GM23338 (cell line): ENCODE data around the gene KCMF1. TPM values are rescaled to one million over a fixed set of nuclear protein-coding genes. Genes with fewer than 3 reads are reported as not detected.

Experiments
- ATAC-seq: fragments of 200-7000 bp; cut with Tn5 transposase; 3 replicates; pipeline ENCODE4 v1.9.1; 2020
- DNase-seq: peaks from one replicate; pipeline ENCODE4 v3.0.0-alpha.2; 2015; ENCODE audit warnings: low spot score
- H2AFZ ChIP-seq: fragments of 200-600 bp; sonication (generic); 2 replicates; pipeline ENCODE4 v1.8.0; 2016; ENCODE audit warnings: antibody characterized with exemption, mild to moderate bottlenecking, moderate library complexity
- H3F3A ChIP-seq: fragments of 200-600 bp; sonication (generic); replicated peaks from 2 replicates; pipeline ENCODE4 v1.8.0; 2017; ENCODE audit warnings: antibody characterized with exemption, mixed run types, low read depth
- H3K27ac ChIP-seq: fragments of 200-600 bp; sonication (generic); 2 replicates; pipeline ENCODE4 v1.6.1; 2016; ENCODE audit warnings: low read depth
- H3K27me3 ChIP-seq: fragments of 200-600 bp; sonication (generic); 2 replicates; pipeline ENCODE4 v1.8.0; 2016; ENCODE audit warnings: mild to moderate bottlenecking, mixed run types, moderate library complexity; ENCODE audit not compliant: insufficient read depth
- H3K36me3 ChIP-seq: fragments of 200-600 bp; sonication (generic); 2 replicates; pipeline ENCODE4 v1.8.0; 2016; ENCODE audit warnings: mild to moderate bottlenecking; ENCODE audit not compliant: insufficient read depth
- H3K4me1 ChIP-seq: fragments of 200-600 bp; sonication (generic); 2 replicates; pipeline ENCODE4 v1.8.0; 2016; ENCODE audit warnings: mild to moderate bottlenecking, moderate library complexity; ENCODE audit not compliant: insufficient read depth
- H3K4me2 ChIP-seq: fragments of 200-600 bp; sonication (generic); 2 replicates; pipeline ENCODE4 v1.7.1; 2017; ENCODE audit warnings: mixed run types
- H3K4me3 ChIP-seq: fragments of 200-600 bp; sonication (generic); 2 replicates; pipeline ENCODE4 v1.6.1; 2016; ENCODE audit warnings: mixed run types
- H3K79me2 ChIP-seq: fragments of 200-600 bp; sonication (generic); replicated peaks from 2 replicates; pipeline ENCODE4 v1.8.0; 2017; ENCODE audit warnings: mild to moderate bottlenecking; ENCODE audit not compliant: insufficient read depth
- H3K9me2 ChIP-seq: fragments of 200-600 bp; sonication (generic); 2 replicates; pipeline ENCODE4 v1.8.0; 2017; ENCODE audit not compliant: insufficient read depth
- H4K20me1 ChIP-seq: fragments of 200-600 bp; sonication (generic); replicated peaks from 2 replicates; pipeline ENCODE4 v1.8.0; 2017; ENCODE audit warnings: mild to moderate bottlenecking; ENCODE audit not compliant: insufficient read depth
- H3K27ac Mint-ChIP-seq: 2 replicates; pipeline ENCODE4 v1.8.0; 2020; ENCODE audit warnings: inconsistent platforms, mild to moderate bottlenecking, moderate library complexity, mixed read lengths
- H3K27me3 Mint-ChIP-seq: 3 replicates; pipeline ENCODE4 v1.8.0; 2022; ENCODE audit warnings: low read depth, mild to moderate bottlenecking, moderate library complexity, mixed read lengths, inconsistent platforms; ENCODE audit not compliant: insufficient read depth, poor library complexity
- H3K36me3 Mint-ChIP-seq: 3 replicates; pipeline ENCODE4 v1.8.0; 2021; ENCODE audit warnings: low read depth, mild to moderate bottlenecking, inconsistent platforms, moderate library complexity, mixed read lengths
- H3K4me1 Mint-ChIP-seq: 3 replicates; pipeline ENCODE4 v1.8.0; 2020; ENCODE audit warnings: mild to moderate bottlenecking, inconsistent platforms, mixed read lengths
- H3K4me3 Mint-ChIP-seq: 3 replicates; pipeline ENCODE4 v1.8.0; 2021; ENCODE audit warnings: moderate library complexity, mild to moderate bottlenecking, inconsistent platforms, mixed read lengths
- H3K9me3 Mint-ChIP-seq: 3 replicates; pipeline ENCODE4 v1.8.0; 2020; ENCODE audit warnings: moderate library complexity, mild to moderate bottlenecking, inconsistent platforms, mixed read lengths
- CREB1 ChIP-seq: fragments of 250-450 bp; sonication (Bioruptor Pico); IDR thresholded peaks from 2 replicates; pipeline ENCODE4 v1.5.0; 2020; ENCODE audit warnings: low read depth, mild to moderate bottlenecking, moderate library complexity
- JUNB ChIP-seq: IDR thresholded peaks from one replicate; pipeline ENCODE4 v1.6.1; 2016; ENCODE audit warnings: antibody characterized with exemption; ENCODE audit not compliant: unreplicated experiment
- POLR2AphosphoS5 ChIP-seq: IDR thresholded peaks from 2 replicates; pipeline ENCODE4 v1.6.1; 2016; ENCODE audit warnings: antibody characterized with exemption, low read depth
- STAT1 ChIP-seq: IDR thresholded peaks from one replicate; pipeline ENCODE4 v1.6.1; 2016; ENCODE audit warnings: antibody characterized with exemption; ENCODE audit not compliant: unreplicated experiment
- ZNF114 ChIP-seq: fragments of 250-450 bp; sonication (Bioruptor Pico); IDR thresholded peaks from 2 replicates; pipeline ENCODE4 v1.5.0; 2020; ENCODE audit warnings: mild to moderate bottlenecking, moderate library complexity
- ZNF331 ChIP-seq: fragments of 250-450 bp; sonication (Bioruptor Pico); IDR thresholded peaks from 2 replicates; pipeline ENCODE4 v1.5.0; 2020; ENCODE audit warnings: low read depth, mild to moderate bottlenecking, moderate library complexity
- polyA plus RNA-seq: library from polyadenylated mRNA; unstranded; fragments of >200 nt; fragmentation: Nextera tagmentation; extraction: Ambion mirVana; gene quantifications from 2 replicates; pipeline ENCODE4 v1.2.1, GENCODE V29; 2016
- total RNA-seq: library from RNA; depleted of rRNA; stranded (reverse); fragments of >200 nt; shearing (Covaris generic); gene quantifications from 2 replicates; pipeline ENCODE4 v1.2.3, GENCODE V29; 2014
- TF ChIP-seq, protein P1 (sequence below): IDR thresholded peaks from one replicate; pipeline ENCODE4 v1.6.1; 2018; ENCODE audit warnings: antibody characterized with exemption; ENCODE audit not compliant: unreplicated experiment
- TF ChIP-seq, protein P2 (sequence below), 2 experiments: fragments of 200-600 bp in 1 of 2; sonication (generic) in 1 of 2; conservative IDR thresholded peaks; 2 replicates each; pipeline versions ENCODE4 v1.5.1 to v1.6.1; 2016 to 2017; ENCODE audit warnings: antibody characterized with exemption in 2 of 2, low read depth in 2 of 2, mild to moderate bottlenecking in 2 of 2, moderate library complexity in 1 of 2
- TF ChIP-seq, protein P3 (sequence below): IDR thresholded peaks from 2 replicates; pipeline ENCODE4 v1.6.1; 2016; ENCODE audit warnings: antibody characterized with exemption
- TF ChIP-seq, protein P4 (sequence below): fragments of 250-450 bp; sonication (Bioruptor Pico); IDR thresholded peaks from 2 replicates; pipeline ENCODE4 v1.5.0; 2020; ENCODE audit warnings: mild to moderate bottlenecking, moderate library complexity

Gene KCMF1
- total and polyA plus RNA-seq, 2 experiments from 2014 or later, result 29.3 to 120 TPM

DNA sequence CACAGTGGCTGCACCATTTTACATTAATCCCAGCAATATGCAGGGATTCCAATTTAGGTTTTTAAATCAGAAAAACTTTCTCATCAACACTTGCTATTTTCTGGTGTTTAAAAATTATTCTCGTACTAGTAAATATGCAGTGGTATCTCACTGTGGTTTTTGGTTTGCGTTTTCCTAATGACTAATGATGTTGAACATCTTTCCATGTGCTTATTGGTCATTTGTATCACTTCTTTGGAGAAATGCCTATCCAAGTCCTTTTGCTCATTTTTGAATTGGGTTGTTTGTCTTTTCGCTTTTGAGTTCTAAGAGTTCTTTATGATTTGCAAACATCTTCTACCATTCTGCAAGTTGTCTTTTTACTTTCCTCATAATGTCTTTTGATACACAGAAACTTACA, 100.1 kb downstream of the KCMF1 start:
- Mint-ChIP-seq H3K9me3 (no peaks in the 10 kb centered on the region), H3K4me1 (peaks cover 14% of the 10 kb centered on the region), H3K36me3 (no peaks in the 10 kb centered on the region), H3K27ac (no peak overlapping the region), H3K4me3 (no peak overlapping the region), H3K27me3 (peaks cover 4% of the 10 kb centered on the region)
- Histone ChIP-seq H3F3A (0 out of 2 replicates have a peak, but pooled peaks cover 2% of the 10 kb centered on the region), H3K4me1 (0 out of 2 replicates have a peak, but pooled peaks cover 2% of the 10 kb centered on the region), H4K20me1 (no peaks in the 10 kb centered on the region), H3K4me3 (no peak overlapping the region), H3K27ac (no peak overlapping the region), H3K9me2 (no peaks in the 10 kb centered on the region), H2AFZ (no peak overlapping the region), H3K79me2 (no peaks in the 10 kb centered on the region), H3K36me3 (no peaks in the 10 kb centered on the region), H3K4me2 (no peak overlapping the region), H3K27me3 (no peaks in the 10 kb centered on the region; the same call in 1 of the 2 replicates)
- TF ChIP-seq, protein P1, sequence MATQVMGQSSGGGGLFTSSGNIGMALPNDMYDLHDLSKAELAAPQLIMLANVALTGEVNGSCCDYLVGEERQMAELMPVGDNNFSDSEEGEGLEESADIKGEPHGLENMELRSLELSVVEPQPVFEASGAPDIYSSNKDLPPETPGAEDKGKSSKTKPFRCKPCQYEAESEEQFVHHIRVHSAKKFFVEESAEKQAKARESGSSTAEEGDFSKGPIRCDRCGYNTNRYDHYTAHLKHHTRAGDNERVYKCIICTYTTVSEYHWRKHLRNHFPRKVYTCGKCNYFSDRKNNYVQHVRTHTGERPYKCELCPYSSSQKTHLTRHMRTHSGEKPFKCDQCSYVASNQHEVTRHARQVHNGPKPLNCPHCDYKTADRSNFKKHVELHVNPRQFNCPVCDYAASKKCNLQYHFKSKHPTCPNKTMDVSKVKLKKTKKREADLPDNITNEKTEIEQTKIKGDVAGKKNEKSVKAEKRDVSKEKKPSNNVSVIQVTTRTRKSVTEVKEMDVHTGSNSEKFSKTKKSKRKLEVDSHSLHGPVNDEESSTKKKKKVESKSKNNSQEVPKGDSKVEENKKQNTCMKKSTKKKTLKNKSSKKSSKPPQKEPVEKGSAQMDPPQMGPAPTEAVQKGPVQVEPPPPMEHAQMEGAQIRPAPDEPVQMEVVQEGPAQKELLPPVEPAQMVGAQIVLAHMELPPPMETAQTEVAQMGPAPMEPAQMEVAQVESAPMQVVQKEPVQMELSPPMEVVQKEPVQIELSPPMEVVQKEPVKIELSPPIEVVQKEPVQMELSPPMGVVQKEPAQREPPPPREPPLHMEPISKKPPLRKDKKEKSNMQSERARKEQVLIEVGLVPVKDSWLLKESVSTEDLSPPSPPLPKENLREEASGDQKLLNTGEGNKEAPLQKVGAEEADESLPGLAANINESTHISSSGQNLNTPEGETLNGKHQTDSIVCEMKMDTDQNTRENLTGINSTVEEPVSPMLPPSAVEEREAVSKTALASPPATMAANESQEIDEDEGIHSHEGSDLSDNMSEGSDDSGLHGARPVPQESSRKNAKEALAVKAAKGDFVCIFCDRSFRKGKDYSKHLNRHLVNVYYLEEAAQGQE, result no peak
- TF ChIP-seq, protein P2, sequence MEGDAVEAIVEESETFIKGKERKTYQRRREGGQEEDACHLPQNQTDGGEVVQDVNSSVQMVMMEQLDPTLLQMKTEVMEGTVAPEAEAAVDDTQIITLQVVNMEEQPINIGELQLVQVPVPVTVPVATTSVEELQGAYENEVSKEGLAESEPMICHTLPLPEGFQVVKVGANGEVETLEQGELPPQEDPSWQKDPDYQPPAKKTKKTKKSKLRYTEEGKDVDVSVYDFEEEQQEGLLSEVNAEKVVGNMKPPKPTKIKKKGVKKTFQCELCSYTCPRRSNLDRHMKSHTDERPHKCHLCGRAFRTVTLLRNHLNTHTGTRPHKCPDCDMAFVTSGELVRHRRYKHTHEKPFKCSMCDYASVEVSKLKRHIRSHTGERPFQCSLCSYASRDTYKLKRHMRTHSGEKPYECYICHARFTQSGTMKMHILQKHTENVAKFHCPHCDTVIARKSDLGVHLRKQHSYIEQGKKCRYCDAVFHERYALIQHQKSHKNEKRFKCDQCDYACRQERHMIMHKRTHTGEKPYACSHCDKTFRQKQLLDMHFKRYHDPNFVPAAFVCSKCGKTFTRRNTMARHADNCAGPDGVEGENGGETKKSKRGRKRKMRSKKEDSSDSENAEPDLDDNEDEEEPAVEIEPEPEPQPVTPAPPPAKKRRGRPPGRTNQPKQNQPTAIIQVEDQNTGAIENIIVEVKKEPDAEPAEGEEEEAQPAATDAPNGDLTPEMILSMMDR (conservative IDR thresholded peaks at IDR 0.05; ENCODE audit: low read depth in 2 of 2), result no peak
- TF ChIP-seq, protein P3, sequence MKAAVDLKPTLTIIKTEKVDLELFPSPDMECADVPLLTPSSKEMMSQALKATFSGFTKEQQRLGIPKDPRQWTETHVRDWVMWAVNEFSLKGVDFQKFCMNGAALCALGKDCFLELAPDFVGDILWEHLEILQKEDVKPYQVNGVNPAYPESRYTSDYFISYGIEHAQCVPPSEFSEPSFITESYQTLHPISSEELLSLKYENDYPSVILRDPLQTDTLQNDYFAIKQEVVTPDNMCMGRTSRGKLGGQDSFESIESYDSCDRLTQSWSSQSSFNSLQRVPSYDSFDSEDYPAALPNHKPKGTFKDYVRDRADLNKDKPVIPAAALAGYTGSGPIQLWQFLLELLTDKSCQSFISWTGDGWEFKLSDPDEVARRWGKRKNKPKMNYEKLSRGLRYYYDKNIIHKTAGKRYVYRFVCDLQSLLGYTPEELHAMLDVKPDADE, result no peak
- TF ChIP-seq POLR2AphosphoS5 (no peak), CREB1 (CRISPR knock-in tag) (no peak), JUNB (no peak), STAT1 (no peak), ZNF331 (no peak), ZNF114 (no peak)
- TF ChIP-seq, protein P4, sequence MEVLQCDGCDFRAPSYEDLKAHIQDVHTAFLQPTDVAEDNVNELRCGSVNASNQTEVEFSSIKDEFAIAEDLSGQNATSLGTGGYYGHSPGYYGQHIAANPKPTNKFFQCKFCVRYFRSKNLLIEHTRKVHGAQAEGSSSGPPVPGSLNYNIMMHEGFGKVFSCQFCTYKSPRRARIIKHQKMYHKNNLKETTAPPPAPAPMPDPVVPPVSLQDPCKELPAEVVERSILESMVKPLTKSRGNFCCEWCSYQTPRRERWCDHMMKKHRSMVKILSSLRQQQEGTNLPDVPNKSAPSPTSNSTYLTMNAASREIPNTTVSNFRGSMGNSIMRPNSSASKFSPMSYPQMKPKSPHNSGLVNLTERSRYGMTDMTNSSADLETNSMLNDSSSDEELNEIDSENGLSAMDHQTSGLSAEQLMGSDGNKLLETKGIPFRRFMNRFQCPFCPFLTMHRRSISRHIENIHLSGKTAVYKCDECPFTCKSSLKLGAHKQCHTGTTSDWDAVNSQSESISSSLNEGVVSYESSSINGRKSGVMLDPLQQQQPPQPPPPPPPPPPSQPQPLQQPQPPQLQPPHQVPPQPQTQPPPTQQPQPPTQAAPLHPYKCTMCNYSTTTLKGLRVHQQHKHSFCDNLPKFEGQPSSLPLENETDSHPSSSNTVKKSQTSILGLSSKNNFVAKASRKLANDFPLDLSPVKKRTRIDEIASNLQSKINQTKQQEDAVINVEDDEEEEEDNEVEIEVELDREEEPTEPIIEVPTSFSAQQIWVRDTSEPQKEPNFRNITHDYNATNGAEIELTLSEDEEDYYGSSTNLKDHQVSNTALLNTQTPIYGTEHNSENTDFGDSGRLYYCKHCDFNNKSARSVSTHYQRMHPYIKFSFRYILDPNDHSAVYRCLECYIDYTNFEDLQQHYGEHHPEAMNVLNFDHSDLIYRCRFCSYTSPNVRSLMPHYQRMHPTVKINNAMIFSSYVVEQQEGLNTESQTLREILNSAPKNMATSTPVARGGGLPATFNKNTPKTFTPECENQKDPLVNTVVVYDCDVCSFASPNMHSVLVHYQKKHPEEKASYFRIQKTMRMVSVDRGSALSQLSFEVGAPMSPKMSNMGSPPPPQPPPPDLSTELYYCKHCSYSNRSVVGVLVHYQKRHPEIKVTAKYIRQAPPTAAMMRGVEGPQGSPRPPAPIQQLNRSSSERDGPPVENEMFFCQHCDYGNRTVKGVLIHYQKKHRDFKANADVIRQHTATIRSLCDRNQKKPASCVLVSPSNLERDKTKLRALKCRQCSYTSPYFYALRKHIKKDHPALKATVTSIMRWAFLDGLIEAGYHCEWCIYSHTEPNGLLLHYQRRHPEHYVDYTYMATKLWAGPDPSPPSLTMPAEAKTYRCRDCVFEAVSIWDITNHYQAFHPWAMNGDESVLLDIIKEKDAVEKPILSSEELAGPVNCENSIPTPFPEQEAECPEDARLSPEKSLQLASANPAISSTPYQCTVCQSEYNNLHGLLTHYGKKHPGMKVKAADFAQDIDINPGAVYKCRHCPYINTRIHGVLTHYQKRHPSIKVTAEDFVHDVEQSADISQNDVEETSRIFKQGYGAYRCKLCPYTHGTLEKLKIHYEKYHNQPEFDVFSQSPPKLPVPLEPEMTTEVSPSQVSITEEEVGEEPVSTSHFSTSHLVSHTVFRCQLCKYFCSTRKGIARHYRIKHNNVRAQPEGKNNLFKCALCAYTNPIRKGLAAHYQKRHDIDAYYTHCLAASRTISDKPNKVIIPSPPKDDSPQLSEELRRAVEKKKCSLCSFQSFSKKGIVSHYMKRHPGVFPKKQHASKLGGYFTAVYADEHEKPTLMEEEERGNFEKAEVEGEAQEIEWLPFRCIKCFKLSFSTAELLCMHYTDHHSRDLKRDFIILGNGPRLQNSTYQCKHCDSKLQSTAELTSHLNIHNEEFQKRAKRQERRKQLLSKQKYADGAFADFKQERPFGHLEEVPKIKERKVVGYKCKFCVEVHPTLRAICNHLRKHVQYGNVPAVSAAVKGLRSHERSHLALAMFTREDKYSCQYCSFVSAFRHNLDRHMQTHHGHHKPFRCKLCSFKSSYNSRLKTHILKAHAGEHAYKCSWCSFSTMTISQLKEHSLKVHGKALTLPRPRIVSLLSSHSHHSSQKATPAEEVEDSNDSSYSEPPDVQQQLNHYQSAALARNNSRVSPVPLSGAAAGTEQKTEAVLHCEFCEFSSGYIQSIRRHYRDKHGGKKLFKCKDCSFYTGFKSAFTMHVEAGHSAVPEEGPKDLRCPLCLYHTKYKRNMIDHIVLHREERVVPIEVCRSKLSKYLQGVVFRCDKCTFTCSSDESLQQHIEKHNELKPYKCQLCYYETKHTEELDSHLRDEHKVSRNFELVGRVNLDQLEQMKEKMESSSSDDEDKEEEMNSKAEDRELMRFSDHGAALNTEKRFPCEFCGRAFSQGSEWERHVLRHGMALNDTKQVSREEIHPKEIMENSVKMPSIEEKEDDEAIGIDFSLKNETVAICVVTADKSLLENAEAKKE (CRISPR knock-in tag), result no peak
- ATAC-seq, result no peak
- no peak for DNase-seq
